Measurements from ENCODE around the gene RAP1GAP2.
A peak's percentile ranks its signal among the peaks of the same experiment; 100 is the strongest.

The RAP1GAP2 gene

DNA sequence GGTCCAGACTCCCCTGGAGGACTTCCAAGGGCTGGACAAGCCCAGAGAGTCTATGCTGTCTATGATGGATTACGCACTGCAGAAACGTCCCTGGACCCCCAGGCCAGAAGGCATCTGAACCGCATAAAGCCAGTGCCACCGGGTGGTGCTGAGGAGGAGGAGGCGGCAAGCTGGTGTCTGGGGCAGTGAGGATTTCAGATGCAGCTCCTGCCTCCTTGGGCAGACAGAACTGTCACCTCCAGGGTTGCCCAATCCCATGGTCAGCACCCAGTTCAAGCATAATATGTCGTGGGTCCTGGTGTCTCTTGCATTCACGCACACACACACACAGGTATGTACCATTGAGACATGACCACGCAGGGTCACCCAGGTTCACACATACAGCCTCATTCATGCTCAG is 25.6 kb downstream of the RAP1GAP2 start:
- Histone ChIP-seq H3K4me2 (ENCODE audit: low read length) (no peak overlapping the region), H3K9me2 (replicated peaks; ENCODE audit: control insufficient read depth, low read length) (no peaks in the 10 kb centered on the region), H3K27me3 (ENCODE audit: control insufficient read depth, low read length) (peaks cover 7% of the 10 kb centered on the region), H3F3A (ENCODE audit: control insufficient read depth, insufficient read depth) (peaks cover under 1% of the 10 kb centered on the region; the same call in 1 of the 2 replicates), H3K4me1 (ENCODE audit: control insufficient read depth, low read length) (peaks cover 13% of the 10 kb centered on the region), H3K27ac (ENCODE audit: low read depth, low read length) (no peak overlapping the region), H3K4me3 (ENCODE audit: low read length) (no peak overlapping the region), H4K20me1 (ENCODE audit: control insufficient read depth, insufficient read depth, low read depth, low read length) (no peaks in the 10 kb centered on the region), H3K9me3 (ENCODE audit: control insufficient read depth, insufficient read depth, low read length) (no peaks in the 10 kb centered on the region), H3K79me2 (ENCODE audit: control insufficient read depth, low read length) (no peaks in the 10 kb centered on the region), H3K36me3 (ENCODE audit: control insufficient read depth, low read length) (no peaks in the 10 kb centered on the region)
- TF ChIP-seq, protein P1, sequence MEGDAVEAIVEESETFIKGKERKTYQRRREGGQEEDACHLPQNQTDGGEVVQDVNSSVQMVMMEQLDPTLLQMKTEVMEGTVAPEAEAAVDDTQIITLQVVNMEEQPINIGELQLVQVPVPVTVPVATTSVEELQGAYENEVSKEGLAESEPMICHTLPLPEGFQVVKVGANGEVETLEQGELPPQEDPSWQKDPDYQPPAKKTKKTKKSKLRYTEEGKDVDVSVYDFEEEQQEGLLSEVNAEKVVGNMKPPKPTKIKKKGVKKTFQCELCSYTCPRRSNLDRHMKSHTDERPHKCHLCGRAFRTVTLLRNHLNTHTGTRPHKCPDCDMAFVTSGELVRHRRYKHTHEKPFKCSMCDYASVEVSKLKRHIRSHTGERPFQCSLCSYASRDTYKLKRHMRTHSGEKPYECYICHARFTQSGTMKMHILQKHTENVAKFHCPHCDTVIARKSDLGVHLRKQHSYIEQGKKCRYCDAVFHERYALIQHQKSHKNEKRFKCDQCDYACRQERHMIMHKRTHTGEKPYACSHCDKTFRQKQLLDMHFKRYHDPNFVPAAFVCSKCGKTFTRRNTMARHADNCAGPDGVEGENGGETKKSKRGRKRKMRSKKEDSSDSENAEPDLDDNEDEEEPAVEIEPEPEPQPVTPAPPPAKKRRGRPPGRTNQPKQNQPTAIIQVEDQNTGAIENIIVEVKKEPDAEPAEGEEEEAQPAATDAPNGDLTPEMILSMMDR (IDR thresholded peaks at IDR 0.05; ENCODE audit: low read depth, low read length, poor library complexity, severe bottlenecking) = no peak
- TF ChIP-seq EZH2phosphoT487 (IDR thresholded peaks at IDR 0.05; ENCODE audit: borderline replicate concordance, low read length) = no peak

DNA sequence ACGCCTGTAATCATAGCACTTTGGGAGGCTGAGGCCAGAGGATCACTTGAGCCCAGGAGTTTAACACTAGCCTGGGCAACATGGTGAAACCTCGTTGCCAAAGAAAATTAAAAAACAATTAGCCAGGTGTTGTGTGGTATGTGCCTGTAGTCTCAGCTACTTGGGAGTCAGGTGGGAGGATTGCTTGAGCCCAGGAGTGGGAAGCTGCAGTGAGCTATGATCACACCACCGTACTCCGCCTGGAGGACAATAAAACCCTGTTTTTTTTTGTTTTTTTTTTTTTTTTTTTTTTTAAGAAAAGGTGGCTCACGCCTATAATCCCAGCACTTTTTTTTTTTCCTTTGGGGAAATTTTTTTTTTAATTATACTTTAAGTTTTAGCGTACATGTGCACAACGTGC is 26.1 kb downstream of the RAP1GAP2 start:
- Histone ChIP-seq H3K27me3 (ENCODE audit: control insufficient read depth, low read length) (peaks cover 7% of the 10 kb centered on the region), H3F3A (ENCODE audit: control insufficient read depth, insufficient read depth) (peaks cover 3% of the 10 kb centered on the region; the same call in 1 of the 2 replicates), H3K79me2 (ENCODE audit: control insufficient read depth, low read length) (no peaks in the 10 kb centered on the region), H4K20me1 (ENCODE audit: control insufficient read depth, insufficient read depth, low read depth, low read length) (no peaks in the 10 kb centered on the region), H3K9me2 (replicated peaks; ENCODE audit: control insufficient read depth, low read length) (no peaks in the 10 kb centered on the region), H3K4me1 (ENCODE audit: control insufficient read depth, low read length) (peaks cover 13% of the 10 kb centered on the region), H3K4me3 (ENCODE audit: low read length) (no peak overlapping the region), H3K4me2 (ENCODE audit: low read length) (no peak overlapping the region), H3K27ac (ENCODE audit: low read depth, low read length) (no peak overlapping the region), H3K9me3 (ENCODE audit: control insufficient read depth, insufficient read depth, low read length) (no peaks in the 10 kb centered on the region), H3K36me3 (ENCODE audit: control insufficient read depth, low read length) (no peaks in the 10 kb centered on the region)
- TF ChIP-seq EZH2phosphoT487 (IDR thresholded peaks at IDR 0.05; ENCODE audit: borderline replicate concordance, low read length) = no peak
- TF ChIP-seq, protein P1 (IDR thresholded peaks at IDR 0.05; ENCODE audit: low read depth, low read length, poor library complexity, severe bottlenecking) = no peak

DNA sequence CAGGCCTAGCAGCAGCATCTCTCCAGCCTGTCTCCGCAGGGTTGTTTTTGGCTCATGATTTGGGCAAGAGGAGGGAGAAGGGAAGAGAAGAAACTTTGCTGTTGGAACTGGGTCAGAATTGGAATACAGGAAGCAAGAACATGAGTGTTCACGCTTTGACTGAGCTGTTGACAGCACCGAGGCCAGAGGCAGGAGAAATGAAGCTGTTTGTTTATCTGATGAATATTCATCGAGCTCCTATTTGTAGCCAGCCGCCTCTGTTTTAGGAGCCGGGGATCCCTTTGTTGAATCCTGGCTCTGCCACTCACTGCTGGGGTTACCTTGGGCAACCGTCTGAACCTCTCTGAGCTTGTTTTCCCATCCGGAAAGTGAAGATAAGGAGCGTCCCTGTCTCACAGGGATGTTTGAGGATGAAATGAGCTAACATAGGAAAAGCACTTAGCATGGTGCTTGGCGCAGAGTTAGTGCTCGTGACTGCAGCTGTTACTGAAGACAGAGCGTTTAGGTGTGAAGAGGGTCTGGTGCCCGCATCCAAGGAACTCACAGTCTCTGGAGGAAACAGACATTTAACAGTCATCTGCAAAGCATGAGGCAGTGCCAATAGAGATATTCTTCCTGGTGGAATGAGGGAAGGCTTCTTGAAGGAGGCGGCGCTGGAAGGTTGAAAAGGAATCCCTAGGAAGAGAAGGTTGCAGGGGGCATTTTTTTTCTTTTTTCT is 29.2 kb downstream of the RAP1GAP2 start:
- Histone ChIP-seq H3K27me3 (ENCODE audit: control insufficient read depth, low read length) (peaks cover 7% of the 10 kb centered on the region), H3K36me3 (ENCODE audit: control insufficient read depth, low read length) (no peaks in the 10 kb centered on the region), H3K4me1 (ENCODE audit: control insufficient read depth, low read length) (peaks cover 20% of the 10 kb centered on the region), H3K79me2 (ENCODE audit: control insufficient read depth, low read length) (no peaks in the 10 kb centered on the region), H3K9me3 (ENCODE audit: control insufficient read depth, insufficient read depth, low read length) (no peaks in the 10 kb centered on the region), H3K9me2 (replicated peaks; ENCODE audit: control insufficient read depth, low read length) (no peaks in the 10 kb centered on the region), H3K4me2 (ENCODE audit: low read length) (0 out of 2 replicates have a peak overlapping the region, but pooled peaks have one; percentile 24), H4K20me1 (ENCODE audit: control insufficient read depth, insufficient read depth, low read depth, low read length) (no peaks in the 10 kb centered on the region), H3F3A (ENCODE audit: control insufficient read depth, insufficient read depth) (peaks cover 3% of the 10 kb centered on the region; the same call in 1 of the 2 replicates), H3K27ac (ENCODE audit: low read depth, low read length) (no peak overlapping the region), H3K4me3 (ENCODE audit: low read length) (no peak overlapping the region)
- TF ChIP-seq, protein P1 (IDR thresholded peaks at IDR 0.05; ENCODE audit: low read depth, low read length, poor library complexity, severe bottlenecking) = no peak
- no peak for TF ChIP-seq EZH2phosphoT487 (IDR thresholded peaks at IDR 0.05; ENCODE audit: borderline replicate concordance, low read length)

Measured in DOHH2 (cell line).